Measurements from ENCODE around the gene BZW2.

GRCh38 chr7:16675277-16675676 is 29.3 kb downstream of the BZW2 start:
- TF ChIP-seq ZNF274 (CRISPR knock-in tag; IDR thresholded peaks at IDR 0.05): no peak
- no peak for TF ChIP-seq MTA3 (CRISPR knock-in tag; IDR thresholded peaks at IDR 0.05)
- TF ChIP-seq POLR2A (IDR thresholded peaks at IDR 0.05; ENCODE audit: insufficient read depth in 1 of 2, low read depth in 2 of 2, low read length in 2 of 2): no peak
- TF ChIP-seq DMTF1 (CRISPR knock-in tag; IDR thresholded peaks at IDR 0.05): no peak
- no peak for TF ChIP-seq CTCF (CRISPR knock-in tag; IDR thresholded peaks at IDR 0.05)
- no peak for TF ChIP-seq EZH2 (conservative IDR thresholded peaks at IDR 0.05; ENCODE audit: low read depth, low read length)
- TF ChIP-seq NFIC (IDR thresholded peaks at IDR 0.05; ENCODE audit: low read length): no peak
- TF ChIP-seq HNRNPH1 (optimal IDR thresholded peaks at IDR 0.05; ENCODE audit: low read depth, low read length): no peak
- no peak for TF ChIP-seq E2F1 (CRISPR knock-in tag; IDR thresholded peaks at IDR 0.05)
- no peak for TF ChIP-seq ZZZ3 (CRISPR knock-in tag; IDR thresholded peaks at IDR 0.05; ENCODE audit: borderline replicate concordance)
- TF ChIP-seq SP2 (CRISPR knock-in tag; IDR thresholded peaks at IDR 0.05): no peak
- TF ChIP-seq THAP7 (CRISPR knock-in tag; IDR thresholded peaks at IDR 0.05): no peak
- no peak for TF ChIP-seq SNAPC5 (CRISPR knock-in tag; IDR thresholded peaks at IDR 0.05; ENCODE audit: borderline replicate concordance)
